ENCODE measurements around the gene STARD3.
"Not testable (repeated sequence)": the region's sequence is repeated elsewhere in the genome, so short reads cannot be mapped to it uniquely, and the experiment has no call there.

Gene STARD3

DNA sequence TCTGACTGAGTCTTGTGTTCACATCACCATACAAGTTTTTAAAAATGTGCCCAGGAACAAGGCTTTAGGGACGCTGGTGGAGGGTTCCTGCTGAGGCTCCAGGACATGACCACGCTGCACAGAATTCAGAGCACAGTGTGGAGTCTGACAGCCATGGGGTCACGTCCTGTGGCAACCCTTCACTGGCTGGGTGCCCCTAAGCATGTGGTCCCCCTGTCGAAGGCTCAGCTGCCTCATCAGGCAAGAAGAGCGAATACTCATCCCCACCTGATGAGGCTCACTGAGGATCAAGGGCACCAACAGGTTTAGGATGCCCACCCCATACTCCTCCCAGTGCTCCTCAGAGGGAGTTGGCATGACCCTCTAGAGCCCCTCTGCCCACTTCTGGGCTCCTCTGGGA, 37.2 kb downstream of the STARD3 start:
- DNase-seq: no peak

DNA sequence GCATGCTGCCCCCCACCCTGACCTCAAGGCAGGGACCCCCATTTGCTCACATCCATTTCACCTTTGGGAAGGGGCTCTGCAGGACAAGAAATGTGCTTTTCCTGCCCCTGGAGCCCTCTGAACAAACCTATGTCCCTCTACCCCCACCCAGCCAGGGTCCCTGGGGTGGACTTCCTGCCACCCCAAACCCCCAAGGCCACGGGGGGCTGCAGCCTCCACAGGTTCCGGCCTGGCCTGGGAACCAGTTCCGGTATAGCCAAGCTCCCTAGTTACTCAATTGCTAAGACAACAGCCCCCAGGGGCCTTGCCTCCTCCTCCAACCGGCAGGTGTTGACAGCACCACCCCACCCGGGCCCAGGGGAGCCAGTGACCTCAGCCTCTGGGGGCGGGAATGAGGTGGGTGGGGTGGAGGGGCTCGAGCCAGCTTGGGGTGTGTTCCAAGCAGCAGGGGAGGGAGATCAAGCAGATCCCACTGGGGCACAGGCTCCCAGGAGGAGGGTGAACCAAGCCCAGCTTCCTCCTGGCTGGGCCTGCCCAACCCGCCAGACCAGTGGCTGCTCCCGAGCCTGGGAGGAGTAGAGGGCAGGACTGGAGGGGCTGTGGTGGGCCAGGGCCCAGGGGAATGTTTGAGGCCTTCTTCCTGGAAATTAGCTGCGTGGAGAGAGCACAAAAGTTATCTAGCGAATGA, 37.9 kb downstream of the STARD3 start:
- DNase-seq: no peak

GRCh38 chr17:39675390-39676082, 38.6 kb downstream of the STARD3 start:
- DNase-seq: no peak

DNA sequence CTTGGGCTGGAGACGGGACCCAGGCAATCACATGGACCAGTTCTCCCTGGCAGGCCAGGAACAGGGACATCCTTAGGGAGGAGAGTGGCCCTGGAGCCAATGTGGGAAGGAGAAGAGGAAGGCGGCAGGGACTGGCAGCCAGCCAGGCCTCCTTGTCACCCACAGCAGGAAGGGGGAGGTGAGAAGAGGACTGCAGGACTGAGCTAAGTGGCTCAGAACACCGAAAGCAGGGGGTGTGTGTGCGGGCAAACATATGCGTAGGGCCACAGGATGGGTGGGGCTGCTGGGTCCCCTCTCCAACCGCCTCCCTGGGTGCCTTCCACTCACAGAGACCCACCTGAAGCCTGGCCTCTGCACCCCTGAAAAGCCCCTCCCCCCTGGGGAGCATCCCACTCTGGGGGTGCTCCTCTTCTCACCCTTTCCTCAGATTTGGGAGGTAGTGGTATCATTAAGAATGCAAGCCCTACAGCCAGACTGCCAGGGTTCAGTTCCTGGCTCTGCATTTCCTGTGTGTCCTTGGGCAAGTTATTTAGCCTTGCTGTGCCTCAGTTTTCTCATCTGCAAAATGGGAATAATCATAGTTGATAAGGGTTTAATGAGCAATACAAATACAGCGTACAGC, 39.4 kb downstream of the STARD3 start:
- DNase-seq: peak; percentile 71 to 73

DNA sequence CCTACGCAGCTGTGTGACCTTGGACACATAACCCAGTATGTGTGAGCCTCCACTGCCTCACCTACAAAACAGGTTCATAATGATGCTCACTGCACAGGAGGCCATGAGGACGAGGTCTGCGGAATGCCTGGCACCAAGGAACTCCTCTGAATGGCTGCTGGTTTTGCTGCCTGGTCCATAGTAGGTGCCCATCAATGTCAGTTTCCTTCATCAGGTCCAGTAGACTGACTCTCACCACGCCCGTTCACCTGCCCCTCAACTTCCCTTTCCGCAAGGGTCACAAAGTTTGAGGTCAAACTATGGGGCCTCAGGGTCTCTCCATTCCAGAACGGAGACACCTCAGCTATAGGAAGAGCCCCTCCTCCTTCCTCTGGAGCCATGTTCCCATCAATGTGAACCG, 40.1 kb downstream of the STARD3 start:
- DNase-seq: no peak

DNA sequence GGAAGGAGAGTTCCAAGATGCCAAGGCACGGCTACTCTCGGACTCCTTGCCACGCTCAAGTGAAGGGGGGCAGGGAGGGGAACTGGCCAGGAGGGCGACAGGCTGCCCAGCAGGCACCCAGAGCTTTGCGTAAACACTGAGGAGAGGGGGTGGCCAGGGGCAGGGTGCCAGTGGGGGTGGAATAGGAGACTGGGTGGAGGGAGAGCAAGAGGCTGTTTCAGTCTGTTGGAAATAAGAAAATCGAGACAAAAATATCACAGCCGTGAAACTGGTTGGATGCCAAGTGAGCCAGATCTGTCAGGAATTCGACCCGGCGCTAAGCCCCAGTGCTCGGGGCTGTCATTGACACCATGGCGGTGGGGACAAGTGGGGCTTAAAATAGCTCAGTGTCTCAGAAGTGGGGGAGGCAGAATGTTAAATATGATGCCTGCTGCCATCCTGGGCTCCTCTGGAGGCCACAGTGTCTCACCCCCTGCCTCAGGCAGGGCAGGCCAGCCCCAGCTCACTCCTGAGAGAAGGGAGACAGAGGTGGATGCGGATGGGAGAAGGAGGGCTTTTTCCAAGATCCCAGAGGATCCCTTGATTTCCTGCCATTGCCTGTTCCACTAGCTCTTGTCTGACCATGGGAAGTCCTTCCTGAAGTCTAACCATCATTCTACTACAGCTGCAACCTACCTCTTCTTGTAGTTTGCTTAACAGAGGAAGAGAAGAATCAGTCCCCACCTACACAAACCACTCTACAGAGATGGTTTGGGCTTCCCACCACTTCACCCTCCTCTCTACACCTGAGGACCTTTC, 40.8 kb downstream of the STARD3 start:
- no peak for DNase-seq

- DNase-seq: no peak
Observed at GRCh38 chr17:39678340-39679116, 41.6 kb downstream of the STARD3 start.

DNA sequence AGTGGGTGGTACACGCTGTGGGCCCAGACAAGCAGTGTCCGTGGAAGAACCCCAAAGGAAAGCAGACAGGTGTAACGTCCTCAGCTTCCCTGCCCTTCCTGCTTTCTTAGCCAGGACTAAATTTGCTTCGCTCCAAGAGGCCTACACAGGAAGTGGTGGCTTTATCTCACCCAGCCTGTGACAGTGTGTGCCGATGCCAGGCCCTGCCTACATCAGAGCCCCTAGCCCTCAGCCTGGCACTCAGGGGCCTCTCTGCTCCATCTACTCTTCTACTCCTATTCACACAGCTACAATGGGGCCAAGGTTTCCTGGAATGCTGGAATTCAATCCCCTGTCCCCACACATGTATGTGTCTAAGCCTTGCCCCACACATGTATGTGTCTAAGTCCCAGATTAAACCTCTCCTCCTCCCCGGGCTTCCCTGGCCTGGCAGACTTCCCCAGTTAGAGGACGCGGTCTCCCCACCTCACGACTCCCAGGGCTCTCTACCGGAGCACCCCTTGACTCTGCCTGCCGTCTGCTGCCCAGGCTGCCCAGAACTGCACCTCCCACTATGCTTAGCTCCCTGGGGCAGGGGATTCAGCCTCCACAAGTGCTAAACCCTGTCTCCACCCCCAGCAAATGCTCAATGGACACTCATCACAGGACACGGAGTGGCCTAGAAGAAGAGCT, 42.7 kb downstream of the STARD3 start:
- peak; percentile 61 to 64 for DNase-seq

- DNase-seq: no peak
Observed at GRCh38 chr17:39683295-39683939, 46.5 kb downstream of the STARD3 start.

DNA sequence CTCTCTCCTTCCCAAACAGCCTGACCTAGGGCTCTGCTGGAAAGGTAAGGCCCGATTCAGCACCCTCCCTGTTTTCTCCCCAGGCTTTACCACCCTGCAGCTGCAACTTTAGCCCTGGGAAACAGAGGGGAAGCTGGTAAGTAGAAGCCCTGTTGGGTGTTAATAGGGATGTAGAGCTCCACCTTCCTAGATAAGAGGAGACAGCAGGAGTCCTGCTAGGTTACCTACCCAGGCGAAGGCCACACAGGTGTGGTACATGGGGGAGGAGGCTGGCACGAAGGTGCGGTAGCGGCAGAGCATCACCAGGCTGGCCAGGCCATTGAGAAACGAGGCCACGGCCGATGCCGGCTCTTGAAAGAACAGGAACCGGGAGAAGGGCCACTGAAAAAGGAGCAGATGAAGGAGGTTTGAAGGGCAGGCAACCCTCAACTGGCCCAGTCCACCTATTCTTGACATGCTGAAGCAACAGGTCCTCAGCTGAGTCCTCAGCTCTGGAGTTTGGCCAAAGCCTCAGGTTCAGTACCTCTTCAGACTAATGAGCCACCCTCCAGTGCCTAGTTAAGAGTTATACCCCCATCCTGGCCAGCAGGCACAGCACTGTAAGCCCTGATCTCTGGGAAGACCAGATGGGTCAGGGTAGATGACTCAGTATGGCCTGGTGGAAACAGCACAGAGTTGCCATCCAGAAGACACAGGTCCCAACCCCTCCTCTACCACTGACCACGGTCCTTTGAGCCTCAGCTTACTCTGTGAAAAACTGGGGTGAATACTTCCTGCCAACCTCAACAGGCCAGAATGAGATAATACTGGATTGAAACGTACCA, 47.6 kb downstream of the STARD3 start:
- no peak for DNase-seq

GRCh38 chr17:39687101-39687545, 50.2 kb downstream of the STARD3 start:
- no peak for DNase-seq

- peak; percentile 87 to 89 for DNase-seq
Observed at GRCh38 chr17:39687546-39688474, 50.9 kb downstream of the STARD3 start, which contains the start of gene PGAP3. TSS of gene PGAP3 (minus strand) at chr17:39688057. CDS start at chr17:39688014, 43 bp downstream.

DNA sequence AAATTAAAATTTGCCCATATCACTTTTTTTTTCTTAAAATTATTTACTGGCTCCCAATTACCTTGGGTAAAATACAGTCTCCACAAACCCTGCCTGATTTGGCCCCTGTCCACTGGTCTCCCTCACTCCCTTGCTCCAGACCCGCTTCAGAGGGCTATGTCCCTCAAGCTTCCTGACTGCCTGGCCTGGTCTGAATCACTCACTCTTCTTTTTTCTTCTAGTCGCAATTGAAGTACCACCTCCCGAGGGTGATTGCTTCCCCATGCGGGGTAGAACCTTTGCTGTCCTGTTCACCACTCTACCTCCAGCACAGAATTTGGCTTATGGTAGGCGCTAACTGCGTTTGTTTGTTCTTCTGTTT, 51.5 kb downstream of the STARD3 start:
- no peak for DNase-seq

GRCh38 chr17:39688945-39689344, 52.0 kb downstream of the STARD3 start:
- DNase-seq: no peak

DNA sequence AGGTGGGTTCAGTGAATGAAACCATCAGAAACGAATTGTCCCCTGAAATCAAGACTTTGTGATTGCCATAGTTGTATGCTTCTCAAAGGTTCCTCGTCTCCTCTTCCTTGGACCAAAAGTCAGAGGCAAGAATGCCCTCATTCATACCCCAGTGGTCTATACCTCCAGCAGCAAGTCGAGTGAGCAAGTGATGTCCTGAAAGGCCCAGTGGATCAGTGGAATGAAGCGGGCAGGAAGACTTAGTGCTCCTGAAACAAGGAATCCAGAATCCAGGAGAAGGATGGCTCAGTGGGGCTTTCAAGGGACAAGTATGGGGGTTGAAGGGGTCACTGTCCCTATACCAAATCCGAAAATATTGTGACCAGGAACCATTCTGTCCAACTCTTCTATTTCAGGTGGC, 57.6 kb downstream of the STARD3 start:
- DNase-seq: no peak

DNA sequence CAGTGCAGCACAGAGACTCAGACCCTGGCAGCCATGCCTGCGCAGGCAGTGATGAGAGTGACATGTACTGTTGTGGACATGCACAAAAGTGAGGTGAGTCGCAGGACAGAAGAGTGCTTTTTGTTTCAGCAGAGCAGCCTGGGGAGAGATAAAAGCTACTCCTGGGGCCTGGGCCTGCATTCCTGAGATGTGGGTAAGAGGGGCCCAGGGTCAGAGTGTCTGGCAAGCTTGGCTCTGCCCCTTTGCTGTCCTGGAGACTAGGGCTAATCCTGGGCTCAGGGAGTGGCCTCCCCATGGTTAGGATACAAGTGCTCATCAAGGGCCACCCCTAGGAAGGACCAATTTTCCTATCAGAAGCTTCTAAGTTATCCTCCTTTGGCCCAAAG, 58.1 kb downstream of the STARD3 start:
- no peak for DNase-seq

- DNase-seq: no peak
Observed at GRCh38 chr17:39696731-39697130, 59.8 kb downstream of the STARD3 start.

DNA sequence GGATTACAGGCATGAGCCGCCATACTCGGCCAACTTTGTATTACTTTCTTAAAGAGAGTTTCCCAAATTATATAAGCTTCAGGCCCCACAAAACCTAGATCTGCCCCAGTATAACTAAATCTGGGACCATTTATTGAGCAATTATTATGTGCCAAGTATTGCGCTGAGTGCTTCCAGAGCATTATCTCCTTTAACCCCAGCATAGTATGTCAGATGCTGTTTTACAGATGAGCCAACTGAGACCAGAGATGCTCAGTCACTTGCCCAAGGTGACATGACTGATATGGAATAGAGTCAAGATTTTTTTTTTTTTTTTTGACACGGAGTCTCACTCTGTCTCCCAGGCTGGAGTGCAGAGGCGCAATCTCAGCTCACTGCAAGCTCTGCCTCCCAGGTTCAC, 61.0 kb downstream of the STARD3 start:
- no peak for DNase-seq

DNA sequence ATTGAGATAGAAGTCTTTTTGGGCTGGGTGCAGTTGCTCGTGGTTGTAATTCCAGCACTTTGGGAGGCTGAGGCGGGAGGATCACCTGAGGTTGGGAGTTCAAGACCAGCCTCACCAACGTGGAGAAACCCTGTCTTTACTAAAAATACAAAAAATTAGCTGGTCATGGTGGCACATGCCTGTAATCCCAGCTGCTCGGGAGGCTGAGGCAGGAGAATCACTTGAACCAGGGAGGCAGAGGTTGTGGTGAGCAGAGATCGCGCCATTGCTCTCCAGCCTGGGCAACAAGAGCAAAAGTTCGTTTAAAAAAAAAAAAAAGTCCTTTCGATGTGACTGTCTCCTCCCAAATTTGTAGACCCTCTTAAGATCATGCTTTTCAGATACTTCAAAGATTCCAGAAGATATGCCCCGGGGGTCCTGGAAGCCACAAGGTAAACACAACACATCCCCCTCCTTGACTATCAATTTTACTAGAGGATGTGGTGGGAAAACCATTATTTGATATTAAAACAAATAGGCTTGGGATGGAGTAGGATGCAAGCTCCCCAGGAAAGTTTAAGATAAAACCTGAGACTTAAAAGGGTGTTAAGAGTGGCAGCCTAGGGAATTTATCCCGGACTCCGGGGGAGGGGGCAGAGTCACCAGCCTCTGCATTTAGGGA, 62.3 kb downstream of the STARD3 start:
- DNase-seq: not testable (repeated sequence)
